GM12873 (cell line): ENCODE measurements around the gene ORMDL1.

Experiments used
- TF ChIP-seq, protein P1 (sequence below): IDR thresholded peaks from 2 replicates; pipeline ENCODE4 v1.5.1; 2012; ENCODE audit warnings: low read depth, mild to moderate bottlenecking, moderate library complexity, low read length, control low read depth; ENCODE audit not compliant: insufficient read depth; ENCODE audit errors: missing control alignments

The ORMDL1 gene, protein sequence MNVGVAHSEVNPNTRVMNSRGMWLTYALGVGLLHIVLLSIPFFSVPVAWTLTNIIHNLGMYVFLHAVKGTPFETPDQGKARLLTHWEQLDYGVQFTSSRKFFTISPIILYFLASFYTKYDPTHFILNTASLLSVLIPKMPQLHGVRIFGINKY

DNA sequence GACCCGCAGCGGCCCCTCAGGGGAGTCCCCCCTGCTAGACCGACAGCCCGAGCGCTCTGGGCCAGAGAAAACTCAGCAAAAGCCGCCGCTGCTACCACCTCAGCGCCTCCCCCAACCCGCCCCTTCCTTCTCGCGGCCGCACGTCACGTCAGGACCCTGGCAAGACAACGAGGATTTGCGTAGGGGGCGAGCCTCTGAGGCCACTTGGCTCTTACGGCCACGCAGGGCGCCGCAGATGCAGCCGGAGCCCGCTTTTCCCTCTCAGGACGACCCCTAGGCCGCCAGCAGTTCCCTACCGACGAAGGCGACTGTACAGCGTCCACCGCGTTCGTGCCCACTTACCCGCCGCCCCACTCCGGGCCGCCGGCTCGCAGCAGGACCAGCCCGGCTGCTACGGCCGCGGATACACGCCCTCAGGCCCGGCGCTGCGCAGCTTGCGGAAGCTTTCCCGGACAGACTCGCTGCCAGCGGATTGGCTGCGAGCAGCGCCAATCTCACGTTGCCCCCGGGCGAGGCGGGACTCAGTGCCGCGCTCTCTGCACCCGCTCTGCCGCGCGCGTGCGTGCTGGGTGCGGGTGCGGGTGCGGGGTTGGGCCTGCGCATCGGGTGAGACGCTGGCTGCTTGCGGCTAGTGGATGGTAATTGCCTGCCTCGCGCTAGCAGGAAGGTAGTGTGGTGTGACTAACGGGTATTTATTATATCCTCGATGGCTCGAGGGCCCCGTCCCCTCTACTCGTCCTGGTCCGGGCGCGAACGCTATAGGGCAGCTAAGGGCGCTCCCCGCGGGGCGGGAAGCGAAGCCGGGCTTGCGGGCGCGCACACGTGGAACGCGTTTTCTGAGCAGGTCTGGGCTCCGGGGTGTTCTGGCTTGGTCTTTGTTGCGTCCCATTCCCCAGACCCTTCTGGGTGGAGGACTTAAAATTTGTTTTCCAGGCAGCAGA lies at the start of gene ORMDL1, which contains the start of gene PMS1:
TSS of gene ORMDL1 (minus strand) at position 413 of the 941 bp plus-strand sequence. CDS start 1,744 bp downstream, outside the sequence.
TSS of gene PMS1 (plus strand) at position 524 of the 941 bp plus-strand sequence. CDS start 7,360 bp downstream, outside the sequence.
- TF ChIP-seq, protein P1, sequence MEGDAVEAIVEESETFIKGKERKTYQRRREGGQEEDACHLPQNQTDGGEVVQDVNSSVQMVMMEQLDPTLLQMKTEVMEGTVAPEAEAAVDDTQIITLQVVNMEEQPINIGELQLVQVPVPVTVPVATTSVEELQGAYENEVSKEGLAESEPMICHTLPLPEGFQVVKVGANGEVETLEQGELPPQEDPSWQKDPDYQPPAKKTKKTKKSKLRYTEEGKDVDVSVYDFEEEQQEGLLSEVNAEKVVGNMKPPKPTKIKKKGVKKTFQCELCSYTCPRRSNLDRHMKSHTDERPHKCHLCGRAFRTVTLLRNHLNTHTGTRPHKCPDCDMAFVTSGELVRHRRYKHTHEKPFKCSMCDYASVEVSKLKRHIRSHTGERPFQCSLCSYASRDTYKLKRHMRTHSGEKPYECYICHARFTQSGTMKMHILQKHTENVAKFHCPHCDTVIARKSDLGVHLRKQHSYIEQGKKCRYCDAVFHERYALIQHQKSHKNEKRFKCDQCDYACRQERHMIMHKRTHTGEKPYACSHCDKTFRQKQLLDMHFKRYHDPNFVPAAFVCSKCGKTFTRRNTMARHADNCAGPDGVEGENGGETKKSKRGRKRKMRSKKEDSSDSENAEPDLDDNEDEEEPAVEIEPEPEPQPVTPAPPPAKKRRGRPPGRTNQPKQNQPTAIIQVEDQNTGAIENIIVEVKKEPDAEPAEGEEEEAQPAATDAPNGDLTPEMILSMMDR: no peak

DNA sequence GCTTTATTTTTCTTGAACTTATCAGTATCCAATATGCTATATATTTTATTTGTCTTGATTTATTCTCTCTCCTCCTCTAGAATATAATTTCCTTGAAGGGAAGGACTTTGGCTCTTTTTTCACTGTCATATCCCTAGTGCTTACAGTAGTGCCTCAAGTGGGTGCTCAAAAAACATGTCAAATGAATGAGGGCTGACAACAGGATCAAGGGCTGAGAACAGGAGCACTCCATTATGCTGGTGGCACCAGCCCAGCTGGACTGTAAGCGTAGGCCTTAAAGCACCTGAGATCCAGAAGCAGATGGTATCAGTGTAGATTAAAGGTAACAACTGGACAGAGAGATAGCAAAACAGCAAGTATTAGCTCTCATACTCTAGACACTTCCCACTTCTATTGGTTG lies 46.4 kb upstream of the ORMDL1 start:
- TF ChIP-seq, protein P1: no peak

DNA sequence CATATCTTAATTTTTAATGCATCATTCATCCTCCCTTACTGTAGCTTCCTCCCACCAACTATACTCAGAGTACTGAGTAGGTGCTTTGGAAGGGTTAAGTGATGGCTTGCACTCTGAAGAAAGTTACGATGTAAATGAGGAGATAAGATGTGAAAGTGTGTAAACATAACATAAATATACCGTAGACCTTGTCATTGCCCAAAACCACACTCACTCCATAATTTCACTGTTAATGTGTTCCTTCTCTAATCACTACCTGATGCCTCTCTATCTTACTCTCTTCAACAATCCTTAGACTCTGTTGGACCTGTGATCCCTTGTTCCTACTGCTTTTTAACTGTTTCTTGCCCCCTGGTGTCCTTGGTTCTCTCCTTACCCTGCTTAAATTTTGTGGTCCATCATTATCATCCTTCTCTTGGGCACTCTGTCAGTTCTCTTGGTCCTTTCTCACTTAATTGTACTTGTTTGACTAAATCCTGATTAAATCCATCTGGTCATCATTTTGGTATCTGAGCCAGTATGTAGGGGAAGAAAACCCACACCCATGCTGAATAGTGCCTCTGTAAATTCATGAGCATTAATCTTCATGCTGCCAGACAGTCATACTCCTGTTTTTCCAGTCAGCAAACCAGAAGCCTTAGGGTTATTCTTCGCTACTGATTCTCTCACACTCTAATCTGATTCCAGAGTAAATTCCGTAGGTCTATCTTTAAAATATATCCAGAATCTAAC lies 45.1 kb upstream of the ORMDL1 start:
- TF ChIP-seq, protein P1: no peak

DNA sequence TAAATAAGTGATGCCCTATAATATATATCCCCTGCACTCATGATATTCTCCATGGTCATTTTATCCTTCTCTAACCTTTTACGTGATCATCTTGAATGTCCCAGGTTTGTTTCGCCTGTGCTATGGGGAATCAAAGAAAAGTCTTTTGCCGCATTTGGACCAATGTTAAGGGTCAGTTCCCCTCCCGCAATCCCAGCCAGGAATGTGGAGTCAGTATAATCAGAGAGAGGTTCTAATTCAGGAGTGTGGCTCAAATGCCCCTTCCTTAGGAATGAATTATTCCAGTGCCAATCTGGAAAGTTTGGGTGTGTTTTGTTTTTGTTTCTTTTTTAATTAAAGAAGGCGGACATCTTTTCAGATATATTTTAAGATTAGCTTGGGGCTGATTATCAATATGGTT lies 41.9 kb upstream of the ORMDL1 start:
- TF ChIP-seq, protein P1: no peak

DNA sequence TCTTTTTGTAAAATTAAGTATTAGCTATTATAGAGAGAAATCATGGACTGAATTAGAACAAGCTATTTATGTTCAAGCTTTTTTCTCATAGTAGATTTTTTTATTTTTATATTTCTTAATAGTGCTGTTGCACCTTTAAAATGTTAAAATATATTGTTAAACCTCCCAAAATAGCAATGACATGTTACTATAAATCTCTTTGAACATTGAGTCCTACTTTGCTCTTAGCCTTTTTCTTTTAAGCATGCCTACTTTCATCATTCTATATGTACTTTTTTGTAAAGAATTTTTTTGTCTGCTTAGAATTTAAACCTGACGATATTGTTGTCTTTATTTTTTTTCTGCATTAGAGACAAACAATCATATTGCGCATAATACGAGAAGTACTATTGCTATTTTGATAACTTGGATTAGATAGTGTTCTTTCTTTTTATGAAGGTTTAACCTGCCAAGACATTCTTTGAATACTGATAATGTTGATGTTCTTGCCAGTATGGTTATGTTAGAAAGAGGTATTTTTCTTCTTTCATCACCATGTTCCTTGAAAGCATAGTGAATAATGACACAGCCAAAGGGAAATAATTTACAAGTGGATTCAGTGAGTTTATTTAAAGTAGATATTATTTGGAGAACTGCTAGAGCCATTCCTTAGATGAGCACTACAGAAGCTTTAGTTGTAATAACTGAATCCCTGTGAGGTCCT lies 40.7 kb upstream of the ORMDL1 start:
- TF ChIP-seq, protein P1: no peak

DNA sequence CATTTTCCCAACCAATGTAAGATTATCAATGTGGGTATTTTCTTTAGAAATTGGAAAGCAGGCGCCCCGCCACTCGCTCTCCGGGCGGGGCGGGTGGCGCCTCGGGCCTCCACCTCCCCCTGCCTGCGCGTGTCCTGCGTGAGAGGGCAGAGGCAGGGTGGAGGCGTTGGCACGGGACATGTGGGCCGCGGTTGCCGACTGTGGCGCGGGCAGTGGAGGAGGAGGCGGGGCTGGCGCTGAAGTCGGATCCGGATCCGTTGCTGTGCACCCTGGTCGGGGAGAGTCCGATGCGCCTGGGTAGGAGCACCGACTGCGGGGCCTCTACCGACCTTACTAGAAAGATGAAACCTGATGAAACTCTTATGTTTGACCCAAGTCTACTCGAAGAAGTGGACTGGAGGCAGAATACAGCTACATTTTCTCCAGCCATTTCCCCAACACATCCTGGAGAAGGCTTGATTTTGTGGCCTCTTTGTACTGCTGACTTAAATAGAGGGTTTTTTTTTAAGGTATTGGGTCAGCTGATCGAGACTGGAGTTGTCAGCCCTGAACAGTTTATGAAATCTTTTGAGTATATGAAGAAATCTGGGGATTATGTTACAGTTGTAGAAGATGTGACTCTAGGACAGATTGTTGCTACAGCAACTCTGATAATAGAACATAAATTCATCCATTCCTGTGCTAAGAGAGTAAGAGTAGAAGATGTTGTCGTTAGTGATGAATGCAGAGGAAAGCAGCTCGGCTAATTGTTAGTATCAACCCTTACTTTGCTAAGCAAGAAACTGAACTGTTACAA lies 38.0 kb upstream of the ORMDL1 start:
- TF ChIP-seq, protein P1: no peak
